ENCODE results near the gene KLHDC10.
"Not testable (repeated sequence)": the region's sequence is repeated elsewhere in the genome, so short reads cannot be mapped to it uniquely, and the experiment has no call there.

KLHDC10 gene

GRCh38 chr7:130160455-130160854 lies 90.1 kb downstream of the KLHDC10 start:
- FAIRE-seq, result no peak

GRCh38 chr7:130162196-130162595 lies 91.9 kb downstream of the KLHDC10 start:
- no peak for FAIRE-seq

- no peak for FAIRE-seq
Observed at GRCh38 chr7:130174237-130174959, 104.1 kb downstream of the KLHDC10 start.

- FAIRE-seq, result no peak
Observed at GRCh38 chr7:130178251-130178650, 107.9 kb downstream of the KLHDC10 start.

GRCh38 chr7:130179631-130180030 lies 109.3 kb downstream of the KLHDC10 start:
- no peak for FAIRE-seq

- no peak for FAIRE-seq
Observed at GRCh38 chr7:130180571-130181262, 110.4 kb downstream of the KLHDC10 start.

GRCh38 chr7:130181263-130181605 lies 110.9 kb downstream of the KLHDC10 start:
- FAIRE-seq, result no peak

- no peak for FAIRE-seq
Observed at GRCh38 chr7:130182990-130183389, 112.7 kb downstream of the KLHDC10 start.

GRCh38 chr7:130184349-130184748 lies 114.0 kb downstream of the KLHDC10 start:
- FAIRE-seq, result not testable (repeated sequence)
